Measurements from ENCODE around the gene ZNF488. TPM values are rescaled to one million over a fixed set of nuclear protein-coding genes. Genes with fewer than 3 reads are reported as not detected.

Gene ZNF488
- polyA plus RNA-seq, 1 experiment: 0.15 TPM

GRCh38 chr10:47381103-47381395 lies 3.0 kb downstream of the ZNF488 start:
- no peak for TF ChIP-seq CTCF (IDR thresholded peaks at IDR 0.05; ENCODE audit: insufficient read depth, low read depth, low read length)
- ChIA-PET POLR2A (no interaction called here), CTCF (interaction anchor here (2.3 to 2.8 kb wide), 2 partner anchors 16 to 18 kb away, joined by 8 to 12 read pairs; no protein-coding TSS in a partner anchor)
- DNase-seq (ENCODE audit: low read depth): no peak
- peaks cover 23% of the 10 kb centered on the region for H3K27me3 ChIP-seq (ENCODE audit: control insufficient read depth, insufficient read depth, low read length)
- H3K4me3 ChIP-seq (ENCODE audit: low read depth, low read length): no peak overlapping the region
- no peaks in the 10 kb centered on the region for H3K36me3 ChIP-seq (ENCODE audit: control insufficient read depth, insufficient read depth, low read length)

GRCh38 chr10:47380341-47381102 lies 3.6 kb downstream of the ZNF488 start:
- CTCF ChIA-PET: interaction anchor here (1.0 to 2.8 kb wide), 3 partner anchors 16 to 1097 kb away, joined by 4 to 12 read pairs (median 8); no protein-coding TSS in a partner anchor
- Histone ChIP-seq H3K4me3 (ENCODE audit: low read depth, low read length) (no peak overlapping the region), H3K36me3 (ENCODE audit: control insufficient read depth, insufficient read depth, low read length) (no peaks in the 10 kb centered on the region), H3K27me3 (ENCODE audit: control insufficient read depth, insufficient read depth, low read length) (peaks cover 27% of the 10 kb centered on the region)
- POLR2A ChIA-PET: no interaction called here
- TF ChIP-seq CTCF (IDR thresholded peaks at IDR 0.05; ENCODE audit: insufficient read depth, low read depth, low read length): no peak
- DNase-seq (ENCODE audit: low read depth): no peak

GRCh38 chr10:47379901-47380300 lies 4.2 kb downstream of the ZNF488 start:
- H3K27me3 ChIP-seq (ENCODE audit: control insufficient read depth, insufficient read depth, low read length): peaks cover 27% of the 10 kb centered on the region
- DNase-seq (ENCODE audit: low read depth): no peak
- no peak for TF ChIP-seq CTCF (IDR thresholded peaks at IDR 0.05; ENCODE audit: insufficient read depth, low read depth, low read length)
- no peak overlapping the region for H3K4me3 ChIP-seq (ENCODE audit: low read depth, low read length)
- CTCF ChIA-PET: interaction anchor here (1.0 to 2.8 kb wide), 3 partner anchors 15 to 1096 kb away, joined by 4 to 12 read pairs (median 8); no protein-coding TSS in a partner anchor
- H3K36me3 ChIP-seq (ENCODE audit: control insufficient read depth, insufficient read depth, low read length): no peaks in the 10 kb centered on the region
- POLR2A ChIA-PET: no interaction called here

GRCh38 chr10:47379445-47379785 lies 4.7 kb downstream of the ZNF488 start:
- POLR2A ChIA-PET: no interaction called here

More at GRCh38 chr10:47379445-47379785, 4.7 kb downstream of the ZNF488 start:
- Histone ChIP-seq H3K4me3 (ENCODE audit: low read depth, low read length) (no peak overlapping the region), H3K36me3 (ENCODE audit: control insufficient read depth, insufficient read depth, low read length) (no peaks in the 10 kb centered on the region), H3K27me3 (ENCODE audit: control insufficient read depth, insufficient read depth, low read length) (peaks cover 27% of the 10 kb centered on the region)
- TF ChIP-seq CTCF (IDR thresholded peaks at IDR 0.05; ENCODE audit: insufficient read depth, low read depth, low read length): no peak
- CTCF ChIA-PET: interaction anchor here (1.4 to 2.8 kb wide), 3 partner anchors 9 to 17 kb away, joined by 5 to 12 read pairs (median 8); no protein-coding TSS in a partner anchor
- DNase-seq (ENCODE audit: low read depth): no peak
